GM18870 (cell line): ENCODE results near the gene C3orf33.

ENCODE experiments used
- ATAC-seq: cut with Tn5 transposase; IDR thresholded peaks from one replicate; pipeline ENCODE4 v1.9.1; 2021; ENCODE audit warnings: moderate library complexity; ENCODE audit not compliant: unreplicated experiment

C3orf33 gene

GRCh38 chr3:155743606-155744005 lies 62.5 kb downstream of the C3orf33 start:
- ATAC-seq, result no peak

GRCh38 chr3:155742349-155742965 lies 63.6 kb downstream of the C3orf33 start:
- no peak for ATAC-seq

GRCh38 chr3:155741603-155742002 lies 64.5 kb downstream of the C3orf33 start:
- ATAC-seq, result no peak

- no peak for ATAC-seq
These were observed 65.0 kb downstream of the C3orf33 start for GRCh38 chr3:155741101-155741500.

GRCh38 chr3:155739154-155739553 lies 66.9 kb downstream of the C3orf33 start:
- ATAC-seq, result no peak

GRCh38 chr3:155738580-155739076 lies 67.5 kb downstream of the C3orf33 start:
- ATAC-seq, result no peak

GRCh38 chr3:155737844-155738460 lies 68.1 kb downstream of the C3orf33 start:
- peak; percentile 98 for ATAC-seq

- no peak for ATAC-seq
These were observed 69.7 kb downstream of the C3orf33 start for GRCh38 chr3:155736381-155736780.

- no peak for ATAC-seq
These were observed 75.2 kb downstream of the C3orf33 start for GRCh38 chr3:155730843-155731242.

GRCh38 chr3:155727836-155728235 lies 78.2 kb downstream of the C3orf33 start:
- ATAC-seq, result no peak

GRCh38 chr3:155714295-155714718 lies 91.8 kb downstream of the C3orf33 start:
- ATAC-seq, result no peak
